GM12878 (cell line): ENCODE results near the gene ATP6V1C2. TPM values are rescaled to one million over a fixed set of nuclear protein-coding genes. Genes with fewer than 3 reads are reported as not detected.

Experiments used
- ATAC-seq: fragments of 200-7000 bp; cut with Tn5 transposase; 3 replicates; pipeline ENCODE4 v1.9.1; 2020; ENCODE audit warnings: mild to moderate bottlenecking, moderate library complexity
- BruUV-seq: library from RNA; stranded (reverse); fragments of 400-500 nt; replicated peaks from 2 replicates; lab custom pipeline; 2021; lab: Mats Ljungman, UMichigan
- CTCF ChIA-PET: fragments of 300-600 bp; sonication (Branson Sonifier 250); formaldehyde crosslinking; extraction: SDS; loops from one replicate; lab custom pipeline; 2021; ENCODE audit warnings: inconsistent platforms; lab: Yijun Ruan, JAX
- POLR2A ChIA-PET: fragments of 350-600 bp; formaldehyde crosslinking; extraction: SDS; loops from one replicate; lab custom pipeline; 2021; ENCODE audit warnings: inconsistent platforms; lab: Charles Lee
- RAD21 ChIA-PET: fragments of 300-600 bp; sonication (Branson Sonifier 250); formaldehyde crosslinking; loops from one replicate; lab custom pipeline; 2023; ENCODE audit warnings: antibody characterized with exemption; ENCODE audit not compliant: unreplicated experiment; lab: Charles Lee
- SMC1A ChIA-PET: fragments of 300-600 bp; sonication (Branson Sonifier 250); formaldehyde crosslinking; loops from one replicate; lab custom pipeline; 2023; ENCODE audit not compliant: unreplicated experiment, uncharacterized antibody; lab: Charles Lee
- DNase-seq: peaks from one replicate; pipeline ENCODE4 v3.0.0-alpha.2; 2011; ENCODE audit warnings: low read depth, low spot score
- FAIRE-seq: peaks from 3 replicates; lab custom pipeline; 2011; peaks lifted over from hg19 to GRCh38; lab: Jason Lieb, UNC
- H2AFZ ChIP-seq: 2 replicates; pipeline ENCODE4 v1.6.0; 2011; ENCODE audit warnings: low read depth, low read length, control low read depth; ENCODE audit not compliant: control insufficient read depth
- H3K27ac ChIP-seq: 2 replicates; pipeline ENCODE4 v1.5.1; 2011; ENCODE audit warnings: control low read depth; ENCODE audit not compliant: control insufficient read depth, insufficient read depth
- H3K27me3 ChIP-seq, 2 experiments: replicated peaks in 1 of 2; 2 replicates each; pipeline versions ENCODE4 v1.6.0 to v1.6.1; 2011; ENCODE audit warnings: low read length in 1 of 2; ENCODE audit not compliant: control insufficient read depth in 2 of 2, insufficient read depth in 2 of 2
- H3K36me3 ChIP-seq, 2 experiments: 2 replicates each; pipeline ENCODE4 v1.5.1; 2011; ENCODE audit warnings: low read length in 1 of 2; ENCODE audit not compliant: control insufficient read depth in 2 of 2, insufficient read depth in 2 of 2
- H3K4me1 ChIP-seq: 2 replicates; pipeline ENCODE4 v1.6.1; 2011; ENCODE audit warnings: mild to moderate bottlenecking, low read length, moderate library complexity, mixed read lengths; ENCODE audit not compliant: control insufficient read depth, insufficient read depth
- H3K4me2 ChIP-seq: 2 replicates; pipeline ENCODE4 v1.6.0; 2011; ENCODE audit warnings: control low read depth; ENCODE audit not compliant: control insufficient read depth, insufficient read depth
- H3K4me3 ChIP-seq: fragments of 200-600 bp; sonication (generic); 2 replicates; pipeline ENCODE4 v1.5.1; 2016
- H3K79me2 ChIP-seq: 2 replicates; pipeline ENCODE4 v1.6.0; 2011; ENCODE audit warnings: low read length; ENCODE audit not compliant: control insufficient read depth, insufficient read depth
- H3K9ac ChIP-seq: 2 replicates; pipeline ENCODE4 v1.8.0; 2011; ENCODE audit warnings: low read length, control low read depth, mixed read lengths; ENCODE audit not compliant: control insufficient read depth, insufficient read depth
- H3K9me3 ChIP-seq: replicated peaks from 3 replicates; pipeline ENCODE4 v1.5.1; 2011; ENCODE audit warnings: mild to moderate bottlenecking, low read length; ENCODE audit not compliant: control insufficient read depth, insufficient read depth
- H4K20me1 ChIP-seq: 2 replicates; pipeline ENCODE4 v1.6.0; 2011; ENCODE audit not compliant: control insufficient read depth, insufficient read depth
- IRF4 ChIP-seq: IDR thresholded peaks from 2 replicates; pipeline ENCODE4 v1.6.1; 2011; ENCODE audit warnings: low read depth, low read length
- LARP7 ChIP-seq: fragments of 450-650 bp; IDR thresholded peaks from 2 replicates; pipeline ENCODE4 v1.6.1; 2017; ENCODE audit warnings: mild to moderate bottlenecking
- SMAD1 ChIP-seq: fragments of 450-650 bp; IDR thresholded peaks from 2 replicates; pipeline ENCODE4 v1.6.1; 2018; ENCODE audit warnings: mild to moderate bottlenecking, low read depth; ENCODE audit not compliant: partially characterized antibody
- SREBF2 ChIP-seq: IDR thresholded peaks from 2 replicates; pipeline ENCODE4 v1.6.1; 2012; ENCODE audit warnings: mild to moderate bottlenecking, low read length
- ZNF274 ChIP-seq: IDR thresholded peaks from one replicate; pipeline ENCODE4 v1.8.0; 2011; ENCODE audit not compliant: insufficient read length, insufficient read depth
- WGBS: methylation state at CpG from one replicate; pipeline ENCODE4 v1.1.6; 2016; ENCODE audit warnings: low lambda C conversion rate; ENCODE audit not compliant: insufficient replicate concordance, insufficient coverage; ENCODE audit errors: missing lambda C conversion rate; 5-methylcytosine and 5-hydroxymethylcytosine counted together
- in situ Hi-C: fragments of 300-500 bp; cut with MboI; formaldehyde crosslinking; loops from 9 replicates; pipeline ENCODE4 v1.14.3; 2018; ENCODE audit warnings: mixed read lengths
- intact Hi-C: fragments of 100-400 bp; cut with micrococcal nuclease; formaldehyde crosslinking; loops from one replicate; pipeline ENCODE4 v1.14.2; 2022; ENCODE audit not compliant: unreplicated experiment
- polyA plus RNA-seq, 11 experiments: library from polyadenylated mRNA; depleted of rRNA in 4 of 11; unstranded in 6 of 11; stranded (reverse) in 5 of 11; fragments of >200 nt; fragmentation: Nextera tagmentation in 4 of 11; fragmentation: Illumina TruSeq in 1 of 11; extraction: Ambion mirVana in 4 of 11; extraction: Trizol in 1 of 11; gene quantifications; 1 replicate in 1 of 11; 2 replicates in 10 of 11; pipeline versions ENCODE4 v1.2.1 to v1.2.3, GENCODE V29; 2011 to 2016; ENCODE audit warnings: inconsistent platforms in 2 of 11, missing spikeins in 2 of 11, low read depth in 1 of 11
- total RNA-seq, 4 experiments: library from RNA; depleted of rRNA in 3 of 4; stranded (reverse); fragments of >200 nt in 3 of 4; fragmentation: Illumina TruSeq in 1 of 4; extraction: Trizol in 1 of 4; gene quantifications; 2 replicates each; pipeline versions ENCODE4 v1.2.1 to v1.2.3, GENCODE V29; 2013 to 2021
- TF ChIP-seq, protein P1 (sequence below): fragments of 450-650 bp; IDR thresholded peaks from 2 replicates; pipeline ENCODE4 v1.6.1; 2018; ENCODE audit warnings: mild to moderate bottlenecking, low read depth, moderate library complexity; ENCODE audit not compliant: partially characterized antibody

ATP6V1C2 gene
- total and polyA plus RNA-seq, 10 of the 15 experiments (the other 5 are each of a cell fraction or from before 2014, with no cell fraction given) = 0.04 to 1.5 (median 0.24) TPM; not detected in 1

DNA sequence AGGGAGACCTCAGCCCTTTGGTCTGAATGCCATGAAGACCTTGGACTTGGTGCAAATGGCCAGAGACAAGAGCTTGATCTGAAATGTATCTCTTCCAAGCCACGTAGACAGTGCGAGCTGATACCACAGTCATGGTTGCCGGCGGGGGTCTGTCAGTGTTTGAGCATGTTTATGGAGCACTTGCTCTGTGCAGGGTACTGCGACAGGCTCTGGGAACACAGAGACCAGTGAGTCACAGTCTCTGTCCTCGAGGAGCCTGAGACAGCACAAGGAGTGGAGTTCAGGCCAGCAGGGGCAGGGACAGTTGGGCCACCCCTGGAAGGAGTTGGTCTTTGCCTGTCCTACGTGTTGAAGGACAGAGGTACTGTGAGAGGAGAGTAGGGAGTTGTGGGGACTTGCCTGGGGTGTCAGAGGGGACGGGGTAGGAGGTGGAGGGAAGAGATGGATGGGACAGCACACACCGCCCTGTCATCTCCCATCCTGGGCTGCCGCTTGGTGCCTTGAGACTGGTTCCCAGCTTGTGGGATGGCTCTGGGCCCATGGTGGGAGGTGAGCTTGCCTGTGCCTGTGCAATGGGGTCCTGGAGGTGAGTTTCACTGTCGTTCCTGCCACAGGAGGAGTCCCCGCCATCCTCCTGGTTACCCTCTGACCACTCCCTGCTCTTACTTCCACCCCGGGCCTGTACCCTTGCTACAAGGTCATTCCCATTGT, 39.5 kb downstream of the ATP6V1C2 start:
- in situ Hi-C loops (no loop called here), intact Hi-C loops (no loop called here)
- H3K4me2 ChIP-seq = no peak overlapping the region
- no peak overlapping the region for H3K27ac ChIP-seq
- no peaks in the 10 kb centered on the region for H4K20me1 ChIP-seq
- H3K4me1 ChIP-seq = no peaks in the 10 kb centered on the region
- CTCF ChIA-PET = no interaction called here
- no peak overlapping the region for H3K9ac ChIP-seq
- RAD21 ChIA-PET = interaction anchor here (0.6 kb wide), 1 partner anchor 313 kb away, joined by 3 read pairs; the partner anchor contains the start of gene ODC1
- no peak overlapping the region for H2AFZ ChIP-seq
- DNase-seq = no peak
- H3K79me2 ChIP-seq = no peaks in the 10 kb centered on the region
- FAIRE-seq = no peak
- no peaks in the 10 kb centered on the region for H3K36me3 ChIP-seq
- POLR2A ChIA-PET = no interaction called here
- H3K9me3 ChIP-seq = no peaks in the 10 kb centered on the region
- no peak overlapping the region for H3K4me3 ChIP-seq
- 36% methylated on average over 11 of the region's 13 CpGs for WGBS
- TF ChIP-seq SMAD1 (no peak), SREBF2 (no peak), ZNF274 (no peak), LARP7 (no peak), IRF4 (no peak)
- TF ChIP-seq, protein P1, sequence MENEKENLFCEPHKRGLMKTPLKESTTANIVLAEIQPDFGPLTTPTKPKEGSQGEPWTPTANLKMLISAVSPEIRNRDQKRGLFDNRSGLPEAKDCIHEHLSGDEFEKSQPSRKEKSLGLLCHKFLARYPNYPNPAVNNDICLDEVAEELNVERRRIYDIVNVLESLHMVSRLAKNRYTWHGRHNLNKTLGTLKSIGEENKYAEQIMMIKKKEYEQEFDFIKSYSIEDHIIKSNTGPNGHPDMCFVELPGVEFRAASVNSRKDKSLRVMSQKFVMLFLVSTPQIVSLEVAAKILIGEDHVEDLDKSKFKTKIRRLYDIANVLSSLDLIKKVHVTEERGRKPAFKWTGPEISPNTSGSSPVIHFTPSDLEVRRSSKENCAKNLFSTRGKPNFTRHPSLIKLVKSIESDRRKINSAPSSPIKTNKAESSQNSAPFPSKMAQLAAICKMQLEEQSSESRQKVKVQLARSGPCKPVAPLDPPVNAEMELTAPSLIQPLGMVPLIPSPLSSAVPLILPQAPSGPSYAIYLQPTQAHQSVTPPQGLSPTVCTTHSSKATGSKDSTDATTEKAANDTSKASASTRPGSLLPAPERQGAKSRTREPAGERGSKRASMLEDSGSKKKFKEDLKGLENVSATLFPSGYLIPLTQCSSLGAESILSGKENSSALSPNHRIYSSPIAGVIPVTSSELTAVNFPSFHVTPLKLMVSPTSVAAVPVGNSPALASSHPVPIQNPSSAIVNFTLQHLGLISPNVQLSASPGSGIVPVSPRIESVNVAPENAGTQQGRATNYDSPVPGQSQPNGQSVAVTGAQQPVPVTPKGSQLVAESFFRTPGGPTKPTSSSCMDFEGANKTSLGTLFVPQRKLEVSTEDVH = no peak
- ATAC-seq = no peak
- SMC1A ChIA-PET = no interaction called here
- BruUV-seq = no TSS peak
- H3K27me3 ChIP-seq = no peaks in the 10 kb centered on the region
